AG08395 (cell line): ENCODE results near the gene VWA8.
A peak's percentile ranks its signal among the peaks of the same experiment; 100 is the strongest.
"Not testable (repeated sequence)": the region's sequence is repeated elsewhere in the genome, so short reads cannot be mapped to it uniquely, and the experiment has no call there.

Source experiments
- DNase-seq: peaks from one replicate; pipeline ENCODE4 v3.0.0; 2012; ENCODE audit warnings: mixed read lengths, low spot score

The VWA8 gene

DNA sequence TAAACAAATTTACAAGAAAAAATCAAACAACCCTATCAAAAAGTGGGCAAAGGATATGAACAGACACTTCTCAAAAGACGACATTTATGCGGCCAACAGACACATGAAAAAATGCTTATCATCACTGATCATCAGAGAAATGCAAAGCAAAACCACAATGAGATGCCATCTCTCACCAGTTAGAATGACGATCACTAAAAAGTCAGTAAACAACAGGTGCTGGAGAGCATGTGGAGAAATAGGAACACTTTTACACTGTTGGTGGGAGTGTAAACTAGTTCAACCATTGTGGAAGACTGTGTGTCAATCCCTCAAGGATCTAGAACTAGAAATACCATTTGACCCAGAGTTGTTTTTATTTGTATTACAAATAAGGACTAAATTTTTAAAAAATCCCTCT lies 215.4 kb downstream of the VWA8 start:
- not testable (repeated sequence) for DNase-seq

DNA sequence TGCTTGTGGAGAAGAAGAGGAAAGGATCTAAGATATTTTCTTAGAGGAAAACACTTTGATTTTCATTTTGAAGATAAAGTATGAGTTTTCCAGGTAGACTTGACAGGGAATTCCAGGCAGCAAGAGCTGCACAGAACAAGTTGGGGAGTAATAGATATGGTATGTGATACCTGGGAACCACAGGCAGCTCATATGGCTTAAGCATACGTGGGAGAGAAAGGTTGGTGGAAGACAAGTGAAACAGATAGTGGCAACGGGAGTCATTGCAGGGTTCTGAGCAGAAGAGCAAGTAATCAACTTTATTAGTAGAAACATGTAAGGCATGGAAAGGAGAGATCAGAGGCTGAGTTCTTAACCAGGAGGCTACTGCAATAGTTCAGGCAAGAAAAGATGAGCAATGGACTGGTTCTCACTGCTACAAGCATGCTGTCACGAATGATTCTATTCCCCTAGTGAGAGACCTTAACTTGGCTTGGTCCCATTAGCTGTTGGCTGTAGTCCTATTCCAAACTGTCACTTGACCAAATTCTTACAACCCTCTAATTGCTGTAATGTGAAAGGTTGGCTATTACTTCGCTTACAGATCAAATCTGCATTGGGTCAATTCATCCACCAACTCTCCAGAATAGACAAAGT lies 217.9 kb downstream of the VWA8 start:
- DNase-seq = no peak

DNA sequence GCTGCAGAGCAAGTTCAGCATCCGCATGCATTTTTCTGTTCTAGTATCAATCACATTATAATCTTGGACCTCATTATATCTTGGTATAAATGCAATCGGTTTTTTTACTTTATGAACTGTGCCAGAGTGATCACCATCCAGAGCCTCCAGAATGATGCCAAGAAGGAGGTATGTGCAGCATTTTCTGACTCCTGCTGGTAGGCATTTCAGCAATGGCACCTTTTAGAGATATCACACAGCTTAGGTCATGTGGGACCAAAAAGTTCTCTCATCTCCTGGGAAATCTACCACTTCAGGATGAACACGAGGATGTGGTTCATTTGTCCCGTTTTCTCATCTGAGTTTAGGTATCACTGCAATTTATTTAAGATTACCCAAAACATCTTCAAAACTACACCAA lies 220.4 kb downstream of the VWA8 start:
- DNase-seq = no peak

DNA sequence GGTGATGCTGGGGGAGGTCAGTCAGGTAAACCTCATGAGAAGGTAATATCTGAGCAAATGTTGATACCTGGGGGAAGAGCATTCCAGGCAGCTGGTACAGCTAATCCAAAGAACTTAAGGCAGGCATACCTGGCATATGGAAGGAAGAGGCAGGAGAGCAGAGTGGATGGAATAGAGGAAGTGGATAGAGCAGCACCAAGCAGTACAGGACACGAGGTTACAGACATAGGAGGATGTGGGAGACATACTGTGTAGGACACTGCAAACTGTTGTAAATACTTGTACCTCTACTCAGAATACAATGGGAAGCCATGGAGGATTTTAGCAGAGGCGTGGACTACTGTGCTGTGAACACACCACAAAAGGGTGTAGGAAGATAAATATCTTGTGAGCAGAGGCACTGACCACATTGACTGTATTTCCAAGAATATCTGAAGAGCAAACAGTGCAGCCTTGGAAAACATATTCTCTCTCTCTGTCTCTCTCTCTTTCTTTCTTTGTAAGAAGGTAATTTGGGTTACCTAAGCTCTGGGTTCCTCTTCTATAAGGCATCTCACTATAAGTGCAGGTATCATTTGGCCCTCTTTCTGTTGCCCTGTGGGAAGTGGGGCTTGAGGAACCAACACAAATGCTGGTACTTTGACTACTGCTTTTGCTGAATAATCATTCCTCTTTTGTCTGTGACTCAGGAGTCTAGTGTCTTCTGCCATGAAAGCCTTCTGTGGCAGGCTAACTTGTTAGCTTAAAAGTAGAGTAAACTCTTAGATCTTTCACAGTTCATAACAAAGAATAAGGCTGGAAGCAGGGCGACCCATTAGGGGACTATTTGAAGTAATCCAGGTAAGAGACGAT lies 238.0 kb downstream of the VWA8 start:
- no peak for DNase-seq

DNA sequence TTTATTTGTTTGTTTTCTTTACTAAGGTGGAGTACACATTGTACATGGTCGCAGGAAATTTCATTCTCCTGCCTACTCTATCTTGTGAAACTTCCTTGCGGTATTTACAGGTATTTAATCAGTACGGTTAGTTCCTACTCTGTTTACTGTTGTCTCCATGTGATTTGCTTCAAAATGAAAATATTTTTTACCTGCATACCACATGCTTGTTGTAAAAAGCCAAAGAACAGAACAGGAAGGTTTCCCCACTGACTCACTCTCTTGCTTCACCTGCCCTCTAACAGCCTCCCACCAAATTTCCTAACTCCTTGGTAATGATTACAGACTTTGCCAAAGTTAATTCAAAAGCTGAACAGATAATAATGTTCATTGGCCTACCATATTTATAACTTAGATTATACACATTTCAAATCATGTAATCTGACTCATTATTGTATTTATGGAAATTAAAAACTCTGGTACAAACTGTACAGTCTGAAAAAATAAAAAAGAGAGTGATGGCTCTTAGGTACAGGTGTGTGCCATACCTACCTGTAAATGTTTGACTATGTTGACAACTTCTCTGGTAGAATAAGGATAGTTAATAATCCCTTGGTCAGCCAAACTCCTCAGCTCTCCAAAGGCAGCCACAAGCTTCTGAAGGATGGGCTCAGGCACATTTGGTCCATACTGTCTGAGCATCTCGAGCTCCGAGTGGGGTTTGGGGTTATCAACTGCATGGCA lies 239.9 kb downstream of the VWA8 start:
- DNase-seq = no peak

DNA sequence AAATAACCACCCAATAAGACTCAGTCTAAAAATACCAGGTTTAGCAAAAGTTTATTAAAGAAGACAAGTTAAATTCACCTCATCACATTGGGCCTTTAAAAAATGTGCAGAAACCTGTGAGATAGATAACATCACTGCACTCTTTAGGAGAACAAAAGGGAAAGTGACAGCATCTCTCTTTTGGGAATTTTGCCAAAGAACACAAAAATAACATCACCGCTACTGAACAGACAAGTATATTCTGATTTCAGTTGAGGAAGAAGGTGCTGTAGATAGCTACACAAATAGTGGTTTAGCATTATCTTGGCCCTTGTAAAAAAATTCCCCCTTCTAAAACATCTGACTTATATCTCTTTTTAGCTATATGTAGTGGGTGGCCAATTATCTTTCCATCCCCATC lies 244.7 kb downstream of the VWA8 start:
- DNase-seq = no peak

DNA sequence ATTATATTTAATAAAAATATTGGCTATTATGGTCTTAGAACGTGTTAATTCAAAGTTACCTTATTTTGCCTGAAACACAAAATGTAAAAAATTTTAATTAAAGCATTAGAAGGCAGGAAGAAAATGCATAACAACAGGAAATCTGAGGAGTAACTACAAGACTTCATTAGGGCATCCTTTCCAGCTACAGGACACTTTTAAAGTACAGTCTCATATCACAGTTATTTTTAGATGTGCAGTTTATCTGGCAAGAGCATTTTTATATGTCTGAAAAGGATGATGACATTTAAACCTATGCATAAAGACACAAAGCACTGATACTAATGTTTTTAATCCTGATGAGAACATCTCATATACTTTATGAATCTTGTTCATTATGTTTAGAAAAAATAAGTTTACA lies 247.5 kb downstream of the VWA8 start:
- no peak for DNase-seq

DNA sequence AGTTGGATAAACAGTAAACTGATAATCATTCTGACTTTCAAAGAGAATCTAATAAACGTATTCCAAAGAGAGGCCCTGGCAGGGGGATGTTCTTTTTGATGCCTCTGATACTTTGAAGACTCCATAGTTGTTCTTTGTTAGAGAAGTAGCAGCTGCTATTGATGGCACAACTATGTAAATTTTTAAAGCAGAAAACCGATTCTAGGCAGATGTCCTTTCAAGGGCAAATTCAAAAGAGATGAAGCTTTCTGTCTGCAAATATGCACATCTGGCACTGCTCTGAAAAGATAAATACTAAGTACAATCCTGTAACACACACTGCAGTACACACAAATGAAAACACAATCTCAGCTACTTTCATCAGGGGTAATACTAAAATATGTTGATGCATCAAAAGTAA lies 250.1 kb downstream of the VWA8 start:
- DNase-seq = no peak

DNA sequence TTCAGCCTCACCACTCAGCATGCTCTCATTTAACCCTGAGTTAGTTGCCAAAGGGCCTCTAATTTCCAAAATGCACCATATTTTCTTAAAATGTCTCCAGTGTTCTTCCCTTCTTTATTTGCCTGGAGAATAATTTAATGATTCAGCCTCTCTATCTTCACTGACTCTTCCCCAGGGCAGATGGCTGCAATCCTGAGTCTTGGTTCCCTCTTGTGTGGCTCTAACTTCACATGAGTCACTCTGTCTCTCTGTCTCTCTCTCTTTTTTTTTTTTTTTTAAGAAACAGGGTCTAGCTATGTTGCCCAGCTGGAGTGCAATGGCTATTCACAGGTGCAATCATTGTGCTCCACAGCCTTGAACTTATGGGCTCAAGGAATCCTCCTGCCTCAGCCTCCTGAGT lies 251.4 kb downstream of the VWA8 start:
- peak; percentile 30 for DNase-seq

DNA sequence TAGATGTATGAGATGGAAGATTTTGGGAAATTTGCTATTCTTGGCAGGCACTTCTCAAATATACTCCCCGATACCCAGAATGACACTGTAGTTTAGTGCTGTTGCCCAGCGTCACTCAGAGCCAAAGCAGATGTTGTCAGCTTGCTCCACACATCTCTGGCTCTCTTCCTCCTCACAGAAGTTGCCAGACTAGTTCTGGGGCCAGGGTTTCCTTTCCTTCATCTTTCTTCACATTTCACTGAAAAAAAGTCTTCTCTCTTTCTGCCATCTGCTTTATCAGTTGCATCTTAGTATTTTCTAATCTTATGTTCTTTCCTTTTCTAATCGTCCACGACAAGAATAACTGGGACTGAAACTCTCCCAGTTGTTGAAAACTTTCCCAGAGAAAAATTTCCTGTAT lies 252.2 kb downstream of the VWA8 start:
- peak; percentile 12 for DNase-seq

DNA sequence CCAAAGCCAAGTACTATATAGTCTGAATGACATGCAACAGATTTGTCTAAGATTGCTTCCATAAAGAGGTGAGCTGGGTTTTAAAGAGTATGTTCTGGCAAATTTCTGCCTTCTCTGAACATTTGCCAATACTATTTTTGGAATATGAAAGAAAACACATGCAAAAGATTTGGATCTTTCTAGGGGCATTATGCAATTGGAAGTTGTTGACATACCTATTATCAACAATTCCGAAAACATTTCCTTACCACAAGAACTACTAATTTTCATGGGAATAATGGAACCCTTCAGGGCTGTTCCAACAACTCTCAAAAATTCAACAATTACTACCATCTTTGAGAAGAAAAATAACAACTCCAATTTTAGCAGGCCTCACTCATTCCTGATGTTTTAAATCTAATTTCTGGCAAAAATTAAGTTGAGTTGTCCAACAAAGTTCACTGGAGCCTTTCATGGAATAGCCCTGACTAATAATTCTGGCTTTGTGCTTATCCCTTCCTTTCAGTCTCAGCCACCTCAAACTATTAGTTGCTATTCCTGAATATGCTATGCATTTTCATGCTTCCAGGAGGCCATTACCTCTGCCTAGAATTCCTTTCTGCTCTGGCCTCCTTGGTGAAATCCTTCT lies 253.6 kb downstream of the VWA8 start:
- DNase-seq = peak; percentile 18

DNA sequence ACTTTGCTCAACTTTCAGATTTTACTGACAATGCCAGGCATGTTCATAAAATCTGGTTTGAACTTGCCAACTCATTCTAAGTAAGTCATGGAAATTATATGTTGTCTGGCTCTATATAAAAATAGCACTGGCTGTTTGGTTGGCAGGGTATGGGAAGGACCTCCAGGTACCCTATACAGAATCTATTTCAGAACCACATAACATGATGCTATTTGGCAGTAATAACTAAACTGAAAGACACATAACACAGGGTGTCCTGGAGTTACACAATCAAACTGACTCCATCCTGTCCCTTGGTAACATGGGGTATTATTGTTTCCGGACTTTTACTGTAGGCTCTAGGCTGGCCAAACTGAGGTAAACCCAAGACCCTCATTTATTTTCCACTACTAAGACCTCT lies 254.8 kb downstream of the VWA8 start:
- no peak for DNase-seq

DNA sequence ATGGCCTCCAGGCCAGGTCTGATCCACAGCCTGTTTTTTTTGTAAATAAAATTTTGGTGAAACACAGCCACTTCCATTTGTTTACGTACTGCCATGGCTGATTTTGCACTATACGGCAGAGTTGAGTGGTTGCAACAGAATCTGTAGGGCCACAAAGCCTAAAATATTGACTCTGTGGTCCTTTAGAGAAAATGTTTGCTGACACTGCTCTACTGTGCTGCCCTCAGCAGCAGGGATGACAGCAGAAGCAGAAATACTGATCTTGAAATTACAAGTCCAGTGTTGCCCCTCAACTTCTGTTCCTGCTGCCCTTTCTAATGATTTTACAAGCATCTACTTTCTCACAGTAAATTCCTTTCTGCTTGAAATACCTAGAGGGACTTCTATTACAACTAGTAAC lies 258.4 kb downstream of the VWA8 start:
- DNase-seq = no peak

DNA sequence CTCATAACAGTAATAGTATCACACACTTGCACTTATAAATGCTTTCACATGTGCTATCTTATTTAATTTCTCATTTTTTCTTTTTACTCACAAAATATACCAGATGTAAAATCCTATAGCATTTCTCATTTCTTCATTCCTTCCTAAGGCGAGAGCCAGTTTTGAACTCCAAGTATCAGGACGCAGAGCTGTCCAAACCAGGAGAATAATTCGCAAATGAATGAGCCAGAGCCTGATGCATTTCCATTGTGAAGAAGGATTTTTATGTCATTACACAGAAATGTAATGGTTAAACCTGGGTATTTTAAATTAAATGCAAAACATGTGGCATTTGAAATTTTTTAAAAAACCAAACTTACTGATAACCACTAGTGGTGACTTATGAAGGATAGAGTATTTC lies 259.2 kb downstream of the VWA8 start:
- no peak for DNase-seq

DNA sequence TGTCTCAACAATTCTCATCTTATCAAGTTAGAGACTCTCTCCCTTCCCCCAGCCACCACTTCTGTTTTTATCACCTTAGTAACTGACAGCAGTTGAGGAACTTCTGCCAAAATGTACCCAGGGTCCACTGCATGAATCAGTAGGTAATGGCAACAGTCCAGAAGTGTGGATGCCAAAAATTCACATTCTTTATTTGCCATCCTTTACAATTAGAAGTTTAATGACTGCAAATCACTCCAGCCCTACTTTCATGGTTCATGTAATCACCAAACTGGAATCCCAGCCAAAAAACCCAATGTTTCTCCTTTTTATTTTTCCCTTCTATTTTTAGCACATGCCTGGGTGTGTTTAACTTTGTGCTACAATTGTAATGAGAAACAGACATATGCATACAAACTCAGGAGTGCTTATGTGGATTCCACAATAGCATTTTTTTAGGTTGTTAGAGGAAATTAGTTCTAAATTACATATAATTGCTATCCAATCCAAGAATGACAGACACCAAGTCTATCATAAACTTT lies 260.1 kb downstream of the VWA8 start:
- DNase-seq = peak; percentile 65

DNA sequence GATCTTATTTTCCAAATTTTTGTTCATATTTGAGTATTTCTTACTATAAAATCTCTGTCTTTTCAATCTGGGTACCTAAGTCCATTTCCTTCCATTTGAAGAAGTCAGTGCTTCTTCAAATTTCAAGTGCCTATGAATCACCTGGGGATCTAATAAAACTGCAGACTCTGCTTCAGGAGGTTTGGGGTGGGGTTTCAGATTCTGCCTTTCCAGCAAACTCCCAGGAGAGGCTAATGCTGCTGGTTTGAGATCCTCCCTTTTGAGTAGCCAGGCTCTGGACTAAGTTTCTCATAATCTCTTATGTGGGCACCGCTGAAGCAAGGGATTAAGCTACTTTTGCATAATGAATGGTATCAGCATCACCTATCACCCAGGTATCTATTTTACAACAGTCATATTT lies 261.1 kb downstream of the VWA8 start:
- no peak for DNase-seq

DNA sequence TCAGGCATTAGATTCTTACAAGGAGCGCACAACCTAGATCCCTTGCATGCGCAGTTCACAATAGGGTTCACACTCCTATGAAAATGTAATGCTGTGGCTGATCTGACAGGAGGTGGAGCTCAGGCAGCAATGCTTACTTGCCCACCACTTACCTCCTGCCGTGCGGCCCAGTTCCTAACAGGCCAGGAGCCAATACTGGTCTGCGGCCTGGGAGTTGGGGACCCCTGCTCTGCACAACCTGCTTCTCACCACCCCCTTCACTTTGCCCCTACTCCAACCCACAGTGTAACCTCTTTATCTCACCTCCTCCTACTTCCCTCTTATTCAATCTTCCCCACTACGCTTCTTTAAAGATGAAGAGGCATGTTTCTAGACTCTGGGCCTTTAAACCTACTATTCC lies 263.3 kb downstream of the VWA8 start:
- DNase-seq = no peak

DNA sequence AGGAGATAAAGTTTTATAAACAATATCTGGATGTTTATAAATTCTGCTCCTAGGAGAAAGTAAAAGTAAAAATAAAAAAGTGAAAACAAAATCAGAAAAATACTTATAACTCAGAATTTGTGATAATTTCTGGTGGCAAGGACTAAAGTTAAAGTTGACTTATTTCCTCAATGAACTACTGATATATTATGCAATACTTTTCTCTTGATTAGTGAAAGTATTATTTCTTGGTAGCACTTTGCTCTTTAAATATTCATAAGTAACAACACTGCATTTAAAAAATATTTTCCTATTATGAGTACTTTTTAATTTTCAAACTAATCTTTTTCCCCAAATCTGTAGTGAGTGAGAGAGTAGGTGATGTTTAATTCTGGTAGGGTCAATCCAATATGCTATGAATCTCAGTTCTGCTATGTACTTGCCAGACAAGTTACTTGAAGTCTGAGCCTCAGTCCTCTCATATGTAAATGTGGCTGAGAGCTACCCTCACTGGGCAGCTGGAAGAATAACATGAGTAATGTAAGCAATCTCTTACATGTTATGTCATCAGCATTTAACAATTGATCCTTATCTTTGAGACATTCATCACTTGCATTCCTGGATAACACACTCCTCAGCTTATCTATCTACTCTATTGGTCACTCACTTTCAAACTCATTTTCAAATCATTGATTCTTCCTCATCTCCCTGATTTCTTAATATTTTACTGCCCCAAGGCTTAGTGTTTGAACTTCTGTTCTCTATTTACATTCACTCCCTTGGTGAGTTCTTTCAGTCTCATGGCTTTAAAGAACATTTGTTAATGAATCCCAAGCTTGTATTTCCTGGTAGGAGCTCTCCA lies 264.5 kb downstream of the VWA8 start:
- peak; percentile 12 for DNase-seq

DNA sequence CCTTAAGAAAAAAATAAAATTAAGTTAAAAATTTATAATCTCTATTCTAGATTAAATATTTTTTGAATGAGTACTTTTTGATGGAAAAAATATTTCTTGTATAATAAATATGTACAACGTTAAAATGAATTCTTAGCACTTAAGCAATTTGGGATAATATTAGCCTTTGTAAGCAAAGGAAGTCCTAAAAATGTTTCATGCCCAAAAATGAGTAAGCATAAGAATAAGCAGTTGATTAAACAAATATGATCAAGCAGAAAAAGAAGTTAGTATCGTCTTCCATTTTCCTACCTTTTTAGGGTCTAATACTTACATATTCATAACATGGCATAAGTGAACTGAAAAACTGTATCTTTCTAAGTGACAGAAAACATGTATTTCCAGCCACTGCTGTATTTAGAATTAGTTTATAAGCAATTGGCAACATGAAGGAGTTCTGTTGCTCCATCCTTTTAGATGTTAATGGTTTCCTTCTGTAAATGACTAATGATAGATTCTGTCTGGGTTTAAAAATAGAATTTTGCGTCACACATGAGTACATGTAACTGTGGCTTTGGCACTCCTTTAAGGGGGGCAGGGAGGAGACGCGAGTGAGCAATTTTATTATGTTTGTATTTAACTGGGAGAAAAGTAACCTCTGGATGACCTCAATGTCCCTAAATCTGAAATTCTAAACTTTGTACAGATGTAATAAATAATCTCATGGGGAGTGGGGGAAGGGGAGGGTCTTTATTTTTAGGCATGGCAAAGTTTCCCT lies 266.2 kb downstream of the VWA8 start:
- DNase-seq = peak; percentile 79

DNA sequence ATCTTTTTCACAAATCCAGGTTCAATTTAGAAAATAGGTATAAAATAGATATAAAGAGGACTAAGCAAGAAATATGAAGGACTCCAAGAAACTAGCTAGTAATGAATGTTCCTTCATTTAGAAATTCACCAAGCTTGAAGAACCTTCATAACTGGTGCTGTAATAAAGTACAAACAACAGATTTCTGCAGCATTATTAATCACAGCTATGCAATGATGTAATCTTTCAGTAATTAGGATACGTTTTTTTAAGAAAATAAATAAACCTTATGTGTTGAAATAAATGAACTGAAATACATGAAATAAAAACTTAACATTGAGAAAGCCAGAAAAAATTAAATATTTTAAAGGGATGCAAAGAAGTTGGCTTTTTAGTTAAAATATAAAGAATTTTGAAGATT lies 267.5 kb downstream of the VWA8 start:
- DNase-seq = no peak

DNA sequence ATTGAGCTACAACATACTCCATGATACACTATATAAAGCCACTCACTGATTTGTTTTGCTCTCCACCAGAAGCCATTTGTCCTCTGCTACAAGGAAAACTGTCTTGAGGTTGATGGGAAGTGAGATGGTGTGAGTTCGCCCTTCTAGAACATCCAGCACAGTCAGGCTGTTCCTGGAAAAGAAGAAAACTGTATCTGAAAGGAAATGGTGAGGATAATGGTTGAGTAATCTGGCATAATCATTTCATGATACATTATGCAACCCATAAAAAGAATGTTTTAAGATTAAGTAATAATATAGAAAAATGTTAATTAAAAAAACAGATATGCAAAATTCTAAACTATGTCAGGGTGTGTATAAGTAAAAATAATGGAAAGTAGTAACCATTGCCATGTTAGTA lies 269.6 kb downstream of the VWA8 start:
- DNase-seq = no peak
